Smooth muscle cell (in vitro differentiated cells): ENCODE data around the gene KAT8. TPM values are rescaled to one million over a fixed set of nuclear protein-coding genes. Genes with fewer than 3 reads are reported as not detected.

Source experiments
- DNase-seq: peaks from one replicate; lab custom pipeline; 2025; ENCODE audit not compliant: unreplicated experiment; lab: John Stamatoyannopoulos, UW
- H2AFZ ChIP-seq: fragments of 200-600 bp; sonication (generic); 2 replicates; pipeline ENCODE4 v1.6.0; 2016; ENCODE audit warnings: antibody characterized with exemption, low read depth, mild to moderate bottlenecking
- H3F3A ChIP-seq: fragments of 200-600 bp; sonication (generic); 2 replicates; pipeline ENCODE4 v1.6.0; 2017; ENCODE audit warnings: antibody characterized with exemption, low read depth
- H3K27ac ChIP-seq: fragments of 200-600 bp; sonication (generic); 2 replicates; pipeline ENCODE4 v1.5.1; 2016; ENCODE audit warnings: low read depth, mild to moderate bottlenecking
- H3K27me3 ChIP-seq: fragments of 200-600 bp; sonication (generic); 2 replicates; pipeline ENCODE4 v1.6.1; 2016; ENCODE audit warnings: low read depth, mild to moderate bottlenecking
- H3K36me3 ChIP-seq: fragments of 200-600 bp; sonication (generic); 2 replicates; pipeline ENCODE4 v1.5.1; 2016; ENCODE audit warnings: low read depth
- H3K4me1 ChIP-seq: fragments of 200-600 bp; sonication (generic); 2 replicates; pipeline ENCODE4 v1.5.1; 2016; ENCODE audit warnings: low read depth
- H3K4me2 ChIP-seq: fragments of 200-600 bp; sonication (generic); 2 replicates; pipeline ENCODE4 v1.6.0; 2016; ENCODE audit warnings: mild to moderate bottlenecking
- H3K4me3 ChIP-seq: fragments of 200-600 bp; sonication (generic); 2 replicates; pipeline ENCODE4 v1.5.1; 2016; ENCODE audit warnings: mild to moderate bottlenecking
- H3K79me2 ChIP-seq: fragments of 200-600 bp; sonication (generic); 2 replicates; pipeline ENCODE4 v1.6.0; 2016; ENCODE audit warnings: low read depth, mild to moderate bottlenecking
- H3K9ac ChIP-seq: fragments of 200-600 bp; sonication (generic); 2 replicates; pipeline ENCODE4 v1.6.0; 2016; ENCODE audit warnings: low read depth
- H3K9me3 ChIP-seq: fragments of 200-600 bp; sonication (generic); replicated peaks from 2 replicates; pipeline ENCODE4 v1.5.1; 2016; ENCODE audit warnings: low read depth
- H4K20me1 ChIP-seq: fragments of 200-600 bp; sonication (generic); 2 replicates; pipeline ENCODE4 v1.6.0; 2016; ENCODE audit warnings: low read depth
- whole genome bisulfite sequencing: methylation state at CpG from one replicate; pipeline ENCODE4 v1.1.7; 2016; ENCODE audit warnings: low lambda C conversion rate; 5-methylcytosine and 5-hydroxymethylcytosine counted together
- polyA plus RNA-seq: library from polyadenylated mRNA; unstranded; fragments of >200 nt; fragmentation: Nextera tagmentation; extraction: Ambion mirVana; gene quantifications from 2 replicates; pipeline ENCODE4 v1.2.1, GENCODE V29; 2016
- total RNA-seq: library from RNA; depleted of rRNA; stranded (reverse); fragments of >200 nt; gene quantifications from 2 replicates; pipeline ENCODE4 v1.2.3, GENCODE V29; 2014
- TF ChIP-seq, protein P1 (sequence below): fragments of 200-600 bp; sonication (generic); IDR thresholded peaks from 2 replicates; pipeline ENCODE4 v1.5.1; 2017; ENCODE audit warnings: borderline replicate concordance, mild to moderate bottlenecking, antibody characterized with exemption; ENCODE audit not compliant: insufficient read depth, poor library complexity, severe bottlenecking

The KAT8 gene
- total and polyA plus RNA-seq, 2 experiments from 2014 or later = 29.1 to 32.9 TPM

DNA sequence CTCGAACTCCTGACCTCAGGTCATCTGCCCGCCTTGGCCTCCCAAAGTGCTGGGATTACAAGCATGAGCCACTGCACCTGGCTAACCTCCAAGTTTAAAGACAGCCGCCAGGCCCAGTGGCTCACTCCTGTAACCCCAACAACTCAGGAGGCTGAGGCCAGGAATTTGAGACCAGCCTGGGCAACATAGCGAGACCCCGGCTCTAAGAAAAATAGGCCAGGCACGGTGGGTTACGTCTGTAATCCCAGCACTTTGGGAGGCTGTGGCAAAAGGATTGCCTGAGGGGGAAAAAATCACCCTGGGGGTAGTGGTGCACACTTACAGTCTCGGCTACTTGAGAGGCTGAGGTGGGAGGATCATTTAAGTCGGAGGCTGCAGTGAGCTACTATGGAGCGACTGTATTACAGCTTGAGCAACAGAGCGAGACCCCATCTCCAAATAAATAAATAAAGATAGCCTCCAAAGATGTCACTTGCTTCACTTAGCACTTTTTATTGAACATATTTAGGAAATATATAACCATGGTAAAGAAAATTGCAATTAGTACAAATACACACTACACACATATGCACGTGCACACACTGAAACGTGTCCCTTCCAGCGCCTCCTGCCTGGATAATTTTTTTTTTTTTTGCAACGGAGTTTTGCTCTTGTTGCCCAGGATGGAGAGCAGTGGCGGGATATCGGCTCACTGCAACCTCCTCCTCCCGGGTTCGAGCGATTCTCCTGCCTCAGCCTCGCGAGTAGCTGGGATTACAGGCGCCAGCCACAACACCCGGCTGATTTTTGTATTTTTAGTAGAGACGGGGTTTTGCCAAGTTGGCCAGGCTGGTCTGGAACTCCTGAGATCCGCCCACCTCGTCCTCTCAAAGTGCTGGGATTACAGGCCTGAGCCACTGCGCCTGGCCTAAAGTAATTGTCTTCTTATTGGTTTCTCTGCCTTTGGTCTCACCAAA is 10.7 kb upstream of the KAT8 start:
- H3F3A ChIP-seq = no peaks in the 10 kb centered on the region
- TF ChIP-seq, protein P1, sequence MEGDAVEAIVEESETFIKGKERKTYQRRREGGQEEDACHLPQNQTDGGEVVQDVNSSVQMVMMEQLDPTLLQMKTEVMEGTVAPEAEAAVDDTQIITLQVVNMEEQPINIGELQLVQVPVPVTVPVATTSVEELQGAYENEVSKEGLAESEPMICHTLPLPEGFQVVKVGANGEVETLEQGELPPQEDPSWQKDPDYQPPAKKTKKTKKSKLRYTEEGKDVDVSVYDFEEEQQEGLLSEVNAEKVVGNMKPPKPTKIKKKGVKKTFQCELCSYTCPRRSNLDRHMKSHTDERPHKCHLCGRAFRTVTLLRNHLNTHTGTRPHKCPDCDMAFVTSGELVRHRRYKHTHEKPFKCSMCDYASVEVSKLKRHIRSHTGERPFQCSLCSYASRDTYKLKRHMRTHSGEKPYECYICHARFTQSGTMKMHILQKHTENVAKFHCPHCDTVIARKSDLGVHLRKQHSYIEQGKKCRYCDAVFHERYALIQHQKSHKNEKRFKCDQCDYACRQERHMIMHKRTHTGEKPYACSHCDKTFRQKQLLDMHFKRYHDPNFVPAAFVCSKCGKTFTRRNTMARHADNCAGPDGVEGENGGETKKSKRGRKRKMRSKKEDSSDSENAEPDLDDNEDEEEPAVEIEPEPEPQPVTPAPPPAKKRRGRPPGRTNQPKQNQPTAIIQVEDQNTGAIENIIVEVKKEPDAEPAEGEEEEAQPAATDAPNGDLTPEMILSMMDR = no peak
- no peak overlapping the region for H3K27ac ChIP-seq
- H3K4me3 ChIP-seq = no peak overlapping the region
- H3K9ac ChIP-seq = no peak overlapping the region
- no peaks in the 10 kb centered on the region for H4K20me1 ChIP-seq
- peaks cover 4% of the 10 kb centered on the region for H3K4me1 ChIP-seq
- H3K9me3 ChIP-seq = no peaks in the 10 kb centered on the region
- WGBS = 92% methylated on average over 28 of the region's 28 CpGs
- H2AFZ ChIP-seq = peak overlapping the region; percentile 75
- H3K4me2 ChIP-seq = peak overlapping the region; percentile 97
- no peak for DNase-seq
- H3K36me3 ChIP-seq = no peaks in the 10 kb centered on the region
- peaks cover 15% of the 10 kb centered on the region for H3K79me2 ChIP-seq
- H3K27me3 ChIP-seq = no peaks in the 10 kb centered on the region

DNA sequence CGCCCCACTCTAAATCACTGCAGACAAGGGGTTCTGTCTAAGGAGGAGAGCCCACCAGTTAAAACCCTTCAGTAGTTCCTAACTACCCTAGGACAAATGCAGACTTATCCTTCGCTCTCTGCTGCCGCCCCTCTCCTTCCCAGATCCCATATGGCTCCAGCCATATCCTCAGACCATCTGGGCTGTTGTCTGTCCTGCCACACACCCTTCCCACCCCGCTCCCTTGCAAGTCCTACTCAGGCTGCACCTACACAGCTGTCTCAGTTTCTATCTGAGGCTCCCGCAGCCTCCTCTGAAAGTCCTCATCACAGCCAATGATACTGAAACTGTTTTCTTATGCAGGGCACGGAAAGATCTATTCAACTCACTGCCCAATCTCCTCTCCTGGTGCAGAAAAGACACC is 10.0 kb upstream of the KAT8 start:
- DNase-seq = no peak
- peaks cover 4% of the 10 kb centered on the region for H3K4me1 ChIP-seq
- peaks cover 15% of the 10 kb centered on the region for H3K79me2 ChIP-seq
- no peak overlapping the region for H3K4me3 ChIP-seq
- no peak overlapping the region for H3K9ac ChIP-seq
- TF ChIP-seq, protein P1 = no peak
- H3K36me3 ChIP-seq = no peaks in the 10 kb centered on the region
- H4K20me1 ChIP-seq = no peaks in the 10 kb centered on the region
- peak overlapping the region; percentile 75 for H2AFZ ChIP-seq
- no peak overlapping the region for H3K27ac ChIP-seq
- H3K4me2 ChIP-seq = peak overlapping the region; percentile 97
- WGBS = 89% methylated on average over 6 of the region's 6 CpGs
- H3F3A ChIP-seq = no peaks in the 10 kb centered on the region
- H3K27me3 ChIP-seq = no peaks in the 10 kb centered on the region
- H3K9me3 ChIP-seq = no peaks in the 10 kb centered on the region

DNA sequence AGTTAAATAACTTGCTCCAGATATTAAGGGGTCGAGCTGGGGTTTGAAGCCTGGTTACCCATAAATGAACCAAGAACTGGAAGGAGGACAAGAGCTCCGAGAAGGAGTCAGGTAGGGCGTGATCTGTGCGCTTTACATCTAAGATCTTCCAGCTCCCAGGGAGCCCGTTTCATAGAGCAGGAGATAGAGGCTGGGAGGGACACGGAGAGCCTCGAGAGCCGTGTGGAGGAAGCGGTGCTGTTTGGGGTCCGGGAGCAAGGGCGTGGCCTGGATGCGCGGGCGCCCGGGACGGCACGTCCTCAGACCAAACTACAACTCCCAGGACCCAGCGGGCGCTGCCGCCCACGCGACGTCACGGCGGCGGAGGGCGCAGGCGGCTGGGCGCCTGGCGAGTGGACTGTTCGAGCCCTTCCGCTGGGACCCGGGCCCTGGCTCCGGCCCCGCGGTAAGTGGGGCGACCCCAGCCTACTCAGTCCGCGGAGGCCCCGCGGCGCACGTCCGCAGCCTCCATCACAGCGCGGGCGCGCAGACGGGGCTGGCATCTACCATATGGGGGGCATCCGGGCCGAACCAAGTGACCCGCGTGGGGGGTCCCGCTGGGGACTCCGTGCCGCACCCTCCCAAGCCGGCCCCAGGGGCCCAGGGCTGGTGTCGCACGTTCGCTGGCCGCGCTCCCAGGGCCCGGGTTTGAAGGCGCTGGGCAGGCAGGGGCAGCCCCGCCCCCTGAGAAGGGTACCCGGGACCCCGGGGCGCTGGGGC is 9.2 kb upstream of the KAT8 start, which contains the start of gene BCKDK:
BCKDK (plus strand) TSS at position 352 of the 759 bp plus-strand sequence. CDS start 838 bp downstream, outside the sequence.
- TF ChIP-seq, protein P1 = no peak
- Histone ChIP-seq H3K4me2 (peak within 1 kb of the TSS; percentile 97), H4K20me1 (no peaks in the 10 kb centered on the region), H3K4me3 (peak within 1 kb of the TSS; percentile 91), H3K9ac (peak within 1 kb of the TSS; percentile 79), H2AFZ (peak within 1 kb of the TSS; percentile 75), H3K9me3 (no peaks in the 10 kb centered on the region), H3K27ac (no peak within 1 kb of the TSS), H3K79me2 (peaks cover 15% of the 10 kb centered on the region), H3K27me3 (no peaks in the 10 kb centered on the region), H3K4me1 (peaks cover 4% of the 10 kb centered on the region), H3K36me3 (no peaks in the 10 kb centered on the region), H3F3A (no peaks in the 10 kb centered on the region)
- WGBS = 5% methylated on average over 67 of the region's 68 CpGs
- DNase-seq = peak; percentile 15
